ENCODE data around the gene MDFI. TPM values are rescaled to one million over a fixed set of nuclear protein-coding genes. Genes with fewer than 3 reads are reported as not detected.

Gene MDFI
- total and polyA plus RNA-seq, 2 experiments from 2014 or later: not detected

DNA sequence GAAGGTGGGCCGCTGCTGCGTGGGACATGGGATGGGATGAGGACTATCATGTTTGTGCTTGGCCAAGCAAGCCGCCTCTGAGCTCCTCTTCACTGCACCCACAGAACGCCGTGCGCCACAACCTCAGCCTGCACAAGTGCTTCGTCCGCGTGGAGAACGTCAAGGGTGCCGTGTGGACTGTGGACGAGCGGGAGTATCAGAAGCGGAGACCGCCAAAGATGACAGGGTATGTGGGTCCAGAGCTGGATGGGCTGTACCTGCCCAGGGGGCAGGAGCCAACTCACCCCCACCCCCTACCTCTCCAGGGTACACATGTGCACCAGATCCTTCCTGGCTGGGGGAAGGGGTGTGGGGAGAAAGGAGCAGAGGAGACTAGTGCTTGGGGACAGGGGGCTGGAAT, 43.5 kb upstream of the MDFI start:
- H4K20me1 ChIP-seq (ENCODE audit: insufficient read depth): no peaks in the 10 kb centered on the region
- in situ Hi-C loops (cut with MboI): loop anchor here (25.0 kb wide), 1 partner anchor 182 kb away; no protein-coding TSS in a partner anchor
- H3K9me2 ChIP-seq (ENCODE audit: insufficient read depth): no peaks in the 10 kb centered on the region
- peaks cover 12% of the 10 kb centered on the region for H3K4me1 ChIP-seq (ENCODE audit: insufficient read depth)
- no peak for TF ChIP-seq EZH2phosphoT487 (IDR thresholded peaks at IDR 0.05; ENCODE audit: insufficient read depth, low read depth)
- no peak for TF ChIP-seq EZH2 (IDR thresholded peaks at IDR 0.05; ENCODE audit: insufficient read depth, poor library complexity, severe bottlenecking)
- WGBS, 2 experiments (ENCODE audit: low coverage in 1 of 2, low lambda C conversion rate in 2 of 2, missing lambda C conversion rate in 2 of 2): 60 to 65% methylated on average over 14 to 15 of the region's 15 CpGs
- H3K9ac ChIP-seq: peak overlapping the region; percentile 16; the same call in 1 of the 2 replicates
- H3F3A ChIP-seq (ENCODE audit: insufficient read depth): peaks cover 9% of the 10 kb centered on the region
- no peak overlapping the region for H2AFZ ChIP-seq
- H3K79me2 ChIP-seq (ENCODE audit: insufficient read depth): no peaks in the 10 kb centered on the region
- H3K27me3 ChIP-seq (replicated peaks; ENCODE audit: insufficient read depth): no peaks in the 10 kb centered on the region
- H3K4me2 ChIP-seq (ENCODE audit: unreplicated experiment): no peak overlapping the region
- peak overlapping the region; percentile 31 for H3K27ac ChIP-seq
- no peaks in the 10 kb centered on the region for H3K9me3 ChIP-seq (ENCODE audit: low read depth)
- no peak for DNase-seq
- no peaks in the 10 kb centered on the region for H3K36me3 ChIP-seq (ENCODE audit: low read depth)
- H3K4me3 ChIP-seq: no peak overlapping the region

DNA sequence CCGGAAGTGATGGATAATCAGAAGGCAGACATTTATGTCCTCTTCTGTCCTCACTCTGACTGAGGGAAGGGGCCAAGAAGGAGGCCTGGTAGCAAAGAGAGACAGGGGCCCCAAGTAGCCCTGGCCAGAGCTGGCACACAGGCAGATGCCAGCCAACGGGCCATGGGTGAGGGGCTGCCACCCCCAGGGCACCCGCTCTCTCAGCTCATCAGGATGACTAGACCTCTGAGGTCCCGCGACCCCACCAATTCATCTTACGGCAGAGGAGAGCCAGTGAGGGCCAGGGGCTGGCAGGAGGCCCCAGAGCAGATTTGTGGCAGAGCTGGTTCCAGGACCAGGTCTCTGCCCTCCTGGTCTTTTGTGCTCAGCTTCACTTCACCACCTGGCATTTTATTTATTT, 43.1 kb upstream of the MDFI start:
- Histone ChIP-seq H4K20me1 (ENCODE audit: insufficient read depth) (no peaks in the 10 kb centered on the region), H3K79me2 (ENCODE audit: insufficient read depth) (no peaks in the 10 kb centered on the region), H3K9me3 (ENCODE audit: low read depth) (no peaks in the 10 kb centered on the region), H3K9me2 (ENCODE audit: insufficient read depth) (no peaks in the 10 kb centered on the region), H3K36me3 (ENCODE audit: low read depth) (no peaks in the 10 kb centered on the region), H3F3A (ENCODE audit: insufficient read depth) (peaks cover 9% of the 10 kb centered on the region), H3K27ac (no peak overlapping the region), H3K9ac (no peak overlapping the region), H3K4me1 (ENCODE audit: insufficient read depth) (peaks cover 12% of the 10 kb centered on the region), H3K4me3 (no peak overlapping the region), H3K27me3 (replicated peaks; ENCODE audit: insufficient read depth) (no peaks in the 10 kb centered on the region), H2AFZ (no peak overlapping the region), H3K4me2 (ENCODE audit: unreplicated experiment) (no peak overlapping the region)
- no peak for DNase-seq
- in situ Hi-C loops (cut with MboI): loop anchor here (25.0 kb wide), 1 partner anchor 183 kb away; no protein-coding TSS in a partner anchor
- 93 to 98% methylated on average over 3 to 6 of the region's 6 CpGs for WGBS, 2 experiments (ENCODE audit: low coverage in 1 of 2, low lambda C conversion rate in 2 of 2, missing lambda C conversion rate in 2 of 2)
- TF ChIP-seq EZH2 (IDR thresholded peaks at IDR 0.05; ENCODE audit: insufficient read depth, poor library complexity, severe bottlenecking) (no peak), EZH2phosphoT487 (IDR thresholded peaks at IDR 0.05; ENCODE audit: insufficient read depth, low read depth) (no peak)

DNA sequence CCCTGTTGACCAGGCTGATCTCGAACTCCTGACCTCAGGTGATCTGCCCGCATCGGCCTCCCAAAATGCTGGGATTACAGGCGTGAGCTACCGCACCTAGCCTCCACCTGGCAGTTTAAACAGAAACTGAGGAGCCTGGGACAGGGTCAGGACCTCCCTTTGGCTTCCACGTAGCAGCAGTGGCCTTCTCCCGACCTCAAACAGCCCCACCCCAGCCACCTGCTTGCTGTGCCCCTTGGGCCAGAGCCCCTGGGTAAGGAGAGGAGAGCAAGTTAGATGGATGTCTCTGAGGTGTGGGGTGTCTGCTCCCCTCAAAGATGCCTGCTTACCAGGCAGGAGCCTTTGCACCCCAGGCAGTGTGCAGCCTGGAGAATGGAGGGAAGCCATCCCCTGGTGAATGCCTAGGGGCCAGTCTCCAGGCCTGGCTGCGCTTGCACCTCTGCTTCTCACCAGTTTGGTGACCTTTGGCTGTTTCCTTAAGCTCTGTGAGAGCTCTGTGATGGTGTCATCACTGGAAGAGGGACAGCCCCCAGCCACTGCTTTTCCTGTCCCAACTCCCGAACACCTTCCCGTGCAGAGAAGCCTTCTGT, 42.1 kb upstream of the MDFI start:
- DNase-seq: no peak

DNA sequence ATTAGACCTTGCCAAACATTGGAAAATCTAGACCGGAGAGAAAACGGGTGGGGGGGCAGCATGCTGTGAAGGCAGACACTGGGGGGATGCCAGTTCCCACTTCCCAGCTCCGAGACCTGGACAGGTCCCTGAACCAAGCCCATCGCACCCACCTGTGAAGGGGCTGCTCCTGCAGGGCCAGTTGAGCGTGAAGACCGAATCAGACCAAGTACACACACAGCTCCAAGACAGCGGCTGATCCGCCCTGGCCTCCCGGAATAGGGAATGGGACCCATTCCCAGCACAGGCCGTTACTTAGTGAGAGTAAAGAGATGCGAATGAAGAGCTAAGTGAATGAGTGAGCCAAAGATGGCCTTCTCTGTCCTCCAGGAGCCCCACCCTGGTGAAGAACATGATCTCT, 41.5 kb upstream of the MDFI start:
- H3K4me1 ChIP-seq (ENCODE audit: insufficient read depth): peaks cover 12% of the 10 kb centered on the region
- H3F3A ChIP-seq (ENCODE audit: insufficient read depth): peaks cover 9% of the 10 kb centered on the region
- no peak overlapping the region for H2AFZ ChIP-seq
- no peak overlapping the region for H3K9ac ChIP-seq
- no peaks in the 10 kb centered on the region for H3K27me3 ChIP-seq (replicated peaks; ENCODE audit: insufficient read depth)
- no peaks in the 10 kb centered on the region for H3K9me2 ChIP-seq (ENCODE audit: insufficient read depth)
- WGBS, 2 experiments (ENCODE audit: low coverage in 1 of 2, low lambda C conversion rate in 2 of 2, missing lambda C conversion rate in 2 of 2): 96 to 97% methylated on average over 11 of the region's 11 CpGs
- no peak overlapping the region for H3K4me2 ChIP-seq (ENCODE audit: unreplicated experiment)
- no peaks in the 10 kb centered on the region for H3K9me3 ChIP-seq (ENCODE audit: low read depth)
- in situ Hi-C loops (cut with MboI): loop anchor here (25.0 kb wide), 1 partner anchor 185 kb away; no protein-coding TSS in a partner anchor
- H3K36me3 ChIP-seq (ENCODE audit: low read depth): no peaks in the 10 kb centered on the region
- TF ChIP-seq EZH2phosphoT487 (IDR thresholded peaks at IDR 0.05; ENCODE audit: insufficient read depth, low read depth) (no peak), EZH2 (IDR thresholded peaks at IDR 0.05; ENCODE audit: insufficient read depth, poor library complexity, severe bottlenecking) (no peak)
- no peak overlapping the region for H3K4me3 ChIP-seq
- H3K79me2 ChIP-seq (ENCODE audit: insufficient read depth): no peaks in the 10 kb centered on the region
- no peak overlapping the region for H3K27ac ChIP-seq
- no peaks in the 10 kb centered on the region for H4K20me1 ChIP-seq (ENCODE audit: insufficient read depth)
- no peak for DNase-seq

More for the DNA sequence above, 42.1 kb upstream of the MDFI start:
- H3K79me2 ChIP-seq (ENCODE audit: insufficient read depth): no peaks in the 10 kb centered on the region
- no peak overlapping the region for H3K4me2 ChIP-seq (ENCODE audit: unreplicated experiment)
- WGBS, 2 experiments (ENCODE audit: low coverage in 1 of 2, low lambda C conversion rate in 2 of 2, missing lambda C conversion rate in 2 of 2): 89 to 93% methylated on average over 10 of the region's 10 CpGs
- no peak overlapping the region for H3K27ac ChIP-seq
- no peaks in the 10 kb centered on the region for H3K27me3 ChIP-seq (replicated peaks; ENCODE audit: insufficient read depth)
- no peaks in the 10 kb centered on the region for H4K20me1 ChIP-seq (ENCODE audit: insufficient read depth)
- no peak for TF ChIP-seq EZH2 (IDR thresholded peaks at IDR 0.05; ENCODE audit: insufficient read depth, poor library complexity, severe bottlenecking)
- no peak for TF ChIP-seq EZH2phosphoT487 (IDR thresholded peaks at IDR 0.05; ENCODE audit: insufficient read depth, low read depth)
- in situ Hi-C loops (cut with MboI): loop anchor here (25.0 kb wide), 1 partner anchor 184 kb away; no protein-coding TSS in a partner anchor
- H3K36me3 ChIP-seq (ENCODE audit: low read depth): no peaks in the 10 kb centered on the region
- no peak overlapping the region for H3K4me3 ChIP-seq
- H3K9me3 ChIP-seq (ENCODE audit: low read depth): no peaks in the 10 kb centered on the region
- no peak overlapping the region for H3K9ac ChIP-seq
- H3F3A ChIP-seq (ENCODE audit: insufficient read depth): peaks cover 9% of the 10 kb centered on the region
- H3K4me1 ChIP-seq (ENCODE audit: insufficient read depth): peaks cover 12% of the 10 kb centered on the region
- no peak overlapping the region for H2AFZ ChIP-seq
- no peaks in the 10 kb centered on the region for H3K9me2 ChIP-seq (ENCODE audit: insufficient read depth)
